GM21515 (cell line): ENCODE results near the gene PRXL2A.
"Not testable (repeated sequence)": the region's sequence is repeated elsewhere in the genome, so short reads cannot be mapped to it uniquely, and the experiment has no call there.

Source experiments
- ATAC-seq: cut with Tn5 transposase; IDR thresholded peaks from one replicate; pipeline ENCODE4 v1.9.1; 2021; ENCODE audit not compliant: unreplicated experiment

The PRXL2A gene

GRCh38 chr10:80410578-80411145, 2.3 kb downstream of the PRXL2A start:
- ATAC-seq = no peak

GRCh38 chr10:80411267-80411668, 2.9 kb downstream of the PRXL2A start:
- no peak for ATAC-seq

- ATAC-seq = no peak
Measured at GRCh38 chr10:80411681-80412220, 3.4 kb downstream of the PRXL2A start.

- no peak for ATAC-seq
Measured at GRCh38 chr10:80412486-80412885, 4.1 kb downstream of the PRXL2A start.

GRCh38 chr10:80413271-80413996, 5.1 kb downstream of the PRXL2A start:
- no peak for ATAC-seq

- ATAC-seq = no peak
Measured at GRCh38 chr10:80414142-80414895, 6.0 kb downstream of the PRXL2A start.

GRCh38 chr10:80415734-80416478, 7.6 kb downstream of the PRXL2A start:
- no peak for ATAC-seq

GRCh38 chr10:80416479-80417098, 8.2 kb downstream of the PRXL2A start:
- ATAC-seq = no peak

GRCh38 chr10:80417256-80417655, 8.9 kb downstream of the PRXL2A start:
- not testable (repeated sequence) for ATAC-seq

GRCh38 chr10:80421050-80421706, 12.8 kb downstream of the PRXL2A start:
- ATAC-seq = peak; percentile 30

GRCh38 chr10:80421707-80422536, 13.6 kb downstream of the PRXL2A start:
- ATAC-seq = peak; percentile 88

GRCh38 chr10:80425901-80426300, 17.6 kb downstream of the PRXL2A start:
- no peak for ATAC-seq

GRCh38 chr10:80427541-80427940, 19.2 kb downstream of the PRXL2A start:
- no peak for ATAC-seq

- no peak for ATAC-seq
Measured at GRCh38 chr10:80429521-80429973, 21.2 kb downstream of the PRXL2A start.

- ATAC-seq = no peak
Measured at GRCh38 chr10:80433134-80433533, 24.8 kb downstream of the PRXL2A start.

GRCh38 chr10:80436446-80437098, 28.2 kb downstream of the PRXL2A start:
- ATAC-seq = no peak

- ATAC-seq = no peak
Measured at GRCh38 chr10:80437227-80437626, 28.9 kb downstream of the PRXL2A start.

- no peak for ATAC-seq
Measured at GRCh38 chr10:80441831-80442230, 33.5 kb downstream of the PRXL2A start.

GRCh38 chr10:80442879-80443278, 34.5 kb downstream of the PRXL2A start:
- ATAC-seq = no peak
